SK-N-SH treated with all-trans-retinoic acid at 6 μM for 48 hours (cell line): ENCODE results near the gene PDZD4.

Source experiments
- ATAC-seq: fragments of 200-7000 bp; cut with Tn5 transposase; 3 replicates; pipeline ENCODE4 v1.9.1; 2020; ENCODE audit warnings: mild to moderate bottlenecking, moderate library complexity
- ARNTL ChIP-seq: fragments of 450-650 bp; formaldehyde crosslinking; IDR thresholded peaks from 2 replicates; pipeline ENCODE4 v1.5.0; 2020; ENCODE audit warnings: low read depth, mild to moderate bottlenecking, moderate library complexity, borderline replicate concordance
- BACH2 ChIP-seq: fragments of 250-450 bp; sonication (Bioruptor Pico); IDR thresholded peaks from 2 replicates; pipeline ENCODE4 v1.9.0; 2021; ENCODE audit warnings: mild to moderate bottlenecking, borderline replicate concordance
- CSDC2 ChIP-seq: fragments of 250-450 bp; sonication (Bioruptor Pico); IDR thresholded peaks from 2 replicates; pipeline ENCODE4 v1.5.0; 2020; ENCODE audit warnings: mild to moderate bottlenecking, moderate library complexity
- GLIS3 ChIP-seq: fragments of 250-450 bp; sonication (Bioruptor Pico); IDR thresholded peaks from 2 replicates; pipeline ENCODE4 v1.5.0; 2020; ENCODE audit warnings: mild to moderate bottlenecking, moderate library complexity
- ISL1 ChIP-seq: fragments of 250-450 bp; sonication (Bioruptor Pico); IDR thresholded peaks from 2 replicates; pipeline ENCODE4 v2.1.2; 2022; ENCODE audit warnings: mild to moderate bottlenecking, moderate library complexity
- OSR1 ChIP-seq: fragments of 250-450 bp; sonication (Bioruptor Pico); IDR thresholded peaks from 2 replicates; pipeline ENCODE4 v1.8.0; 2022; ENCODE audit warnings: moderate library complexity, mild to moderate bottlenecking, inconsistent platforms
- SNAI2 ChIP-seq: fragments of 250-450 bp; sonication (Bioruptor Pico); IDR thresholded peaks from 2 replicates; pipeline ENCODE4 v1.5.0; 2020; ENCODE audit warnings: mild to moderate bottlenecking, moderate library complexity
- TOX ChIP-seq: fragments of 250-450 bp; sonication (Bioruptor Pico); IDR thresholded peaks from 2 replicates; pipeline ENCODE4 v1.8.0; 2021; ENCODE audit warnings: mild to moderate bottlenecking, moderate library complexity, borderline replicate concordance
- ZFP30 ChIP-seq: fragments of 450-650 bp; formaldehyde crosslinking; IDR thresholded peaks from 2 replicates; pipeline ENCODE4 v1.5.0; 2022; ENCODE audit warnings: mild to moderate bottlenecking, moderate library complexity
- ZNF565 ChIP-seq: fragments of 450-650 bp; formaldehyde crosslinking; conservative IDR thresholded peaks from 2 replicates; pipeline ENCODE4 v1.5.0; 2020; ENCODE audit warnings: low read depth, mild to moderate bottlenecking, moderate library complexity
- ZNF70 ChIP-seq: fragments of 450-650 bp; formaldehyde crosslinking; IDR thresholded peaks from 2 replicates; pipeline ENCODE4 v1.5.0; 2020; ENCODE audit warnings: mild to moderate bottlenecking, moderate library complexity
- ZNF8 ChIP-seq: fragments of 450-650 bp; formaldehyde crosslinking; IDR thresholded peaks from 2 replicates; pipeline ENCODE4 v1.5.0; 2020; ENCODE audit warnings: mild to moderate bottlenecking, moderate library complexity
- TF ChIP-seq, protein P1 (sequence below): fragments of 250-450 bp; sonication (Bioruptor Pico); IDR thresholded peaks from 2 replicates; pipeline ENCODE4 v1.5.1; 2021; ENCODE audit warnings: mild to moderate bottlenecking, moderate library complexity
- TF ChIP-seq, protein P2 (sequence below): fragments of 250-450 bp; sonication (Bioruptor Pico); IDR thresholded peaks from 2 replicates; pipeline ENCODE4 v1.8.0; 2020; ENCODE audit warnings: mild to moderate bottlenecking, moderate library complexity, borderline replicate concordance
- TF ChIP-seq, protein P3 (sequence below): fragments of 250-450 bp; sonication (Bioruptor Pico); IDR thresholded peaks from 2 replicates; pipeline ENCODE4 v1.8.0; 2021; ENCODE audit warnings: low read depth, mild to moderate bottlenecking, moderate library complexity, borderline replicate concordance
- TF ChIP-seq, protein P4 (sequence below): fragments of 250-450 bp; sonication (Bioruptor Pico); IDR thresholded peaks from 2 replicates; pipeline ENCODE4 v1.5.1; 2020; ENCODE audit warnings: low read depth, mild to moderate bottlenecking, moderate library complexity
- TF ChIP-seq, protein P5 (sequence below): fragments of 250-450 bp; sonication (Bioruptor Pico); IDR thresholded peaks from 2 replicates; pipeline ENCODE4 v1.5.0; 2020; ENCODE audit warnings: mild to moderate bottlenecking, moderate library complexity

PDZD4 gene

DNA sequence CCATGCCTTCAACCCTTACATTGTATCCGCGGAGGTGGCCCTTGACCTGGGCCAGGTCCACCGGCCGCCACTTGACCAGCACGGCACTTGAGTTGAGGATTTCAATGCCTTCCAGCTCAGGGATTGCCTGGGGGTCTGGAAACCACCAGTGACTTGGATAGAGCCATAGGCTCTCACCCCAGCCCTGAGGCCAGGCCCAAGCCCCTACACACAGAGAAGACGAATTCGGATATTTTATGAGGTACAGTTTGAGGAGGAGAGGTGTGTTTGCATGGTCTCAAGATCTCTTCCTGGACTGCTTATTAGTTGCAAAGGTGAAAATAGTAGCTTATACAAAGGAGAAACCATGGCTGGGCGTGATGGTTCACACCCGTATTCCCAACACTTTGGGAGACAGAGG is 35.3 kb upstream of the PDZD4 start:
- TF ChIP-seq, protein P1, sequence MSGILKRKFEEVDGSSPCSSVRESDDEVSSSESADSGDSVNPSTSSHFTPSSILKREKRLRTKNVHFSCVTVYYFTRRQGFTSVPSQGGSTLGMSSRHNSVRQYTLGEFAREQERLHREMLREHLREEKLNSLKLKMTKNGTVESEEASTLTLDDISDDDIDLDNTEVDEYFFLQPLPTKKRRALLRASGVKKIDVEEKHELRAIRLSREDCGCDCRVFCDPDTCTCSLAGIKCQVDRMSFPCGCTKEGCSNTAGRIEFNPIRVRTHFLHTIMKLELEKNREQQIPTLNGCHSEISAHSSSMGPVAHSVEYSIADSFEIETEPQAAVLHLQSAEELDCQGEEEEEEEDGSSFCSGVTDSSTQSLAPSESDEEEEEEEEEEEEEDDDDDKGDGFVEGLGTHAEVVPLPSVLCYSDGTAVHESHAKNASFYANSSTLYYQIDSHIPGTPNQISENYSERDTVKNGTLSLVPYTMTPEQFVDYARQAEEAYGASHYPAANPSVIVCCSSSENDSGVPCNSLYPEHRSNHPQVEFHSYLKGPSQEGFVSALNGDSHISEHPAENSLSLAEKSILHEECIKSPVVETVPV (CRISPR knock-in tag): no peak
- TF ChIP-seq, protein P2, sequence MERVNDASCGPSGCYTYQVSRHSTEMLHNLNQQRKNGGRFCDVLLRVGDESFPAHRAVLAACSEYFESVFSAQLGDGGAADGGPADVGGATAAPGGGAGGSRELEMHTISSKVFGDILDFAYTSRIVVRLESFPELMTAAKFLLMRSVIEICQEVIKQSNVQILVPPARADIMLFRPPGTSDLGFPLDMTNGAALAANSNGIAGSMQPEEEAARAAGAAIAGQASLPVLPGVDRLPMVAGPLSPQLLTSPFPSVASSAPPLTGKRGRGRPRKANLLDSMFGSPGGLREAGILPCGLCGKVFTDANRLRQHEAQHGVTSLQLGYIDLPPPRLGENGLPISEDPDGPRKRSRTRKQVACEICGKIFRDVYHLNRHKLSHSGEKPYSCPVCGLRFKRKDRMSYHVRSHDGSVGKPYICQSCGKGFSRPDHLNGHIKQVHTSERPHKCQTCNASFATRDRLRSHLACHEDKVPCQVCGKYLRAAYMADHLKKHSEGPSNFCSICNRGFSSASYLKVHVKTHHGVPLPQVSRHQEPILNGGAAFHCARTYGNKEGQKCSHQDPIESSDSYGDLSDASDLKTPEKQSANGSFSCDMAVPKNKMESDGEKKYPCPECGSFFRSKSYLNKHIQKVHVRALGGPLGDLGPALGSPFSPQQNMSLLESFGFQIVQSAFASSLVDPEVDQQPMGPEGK (CRISPR knock-in tag): no peak
- no peak for TF ChIP-seq OSR1
- TF ChIP-seq TOX (CRISPR knock-in tag): no peak
- ATAC-seq: no peak

DNA sequence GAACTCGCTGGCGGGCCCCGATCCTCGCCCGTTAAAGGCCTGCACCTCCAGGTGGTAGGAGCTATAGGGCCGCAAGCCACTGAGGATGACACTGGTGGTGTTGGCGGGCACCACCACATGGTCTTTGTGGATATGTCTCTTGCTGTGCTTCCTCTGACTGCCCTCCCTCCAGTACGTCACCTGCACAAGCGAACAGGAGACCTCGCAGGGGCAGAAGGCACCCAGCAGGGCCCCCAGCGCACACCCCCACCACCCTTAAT is 34.9 kb upstream of the PDZD4 start:
- no peak for ATAC-seq
- TF ChIP-seq BACH2 (no peak), ZNF8 (CRISPR knock-in tag) (no peak), ARNTL (CRISPR knock-in tag) (no peak), ZFP30 (CRISPR knock-in tag) (no peak), SNAI2 (no peak), ISL1 (CRISPR knock-in tag) (no peak), GLIS3 (CRISPR knock-in tag) (no peak), ZNF70 (CRISPR knock-in tag) (no peak), OSR1 (no peak), ZNF565 (CRISPR knock-in tag) (no peak), CSDC2 (CRISPR knock-in tag) (no peak)
- TF ChIP-seq, protein P3, sequence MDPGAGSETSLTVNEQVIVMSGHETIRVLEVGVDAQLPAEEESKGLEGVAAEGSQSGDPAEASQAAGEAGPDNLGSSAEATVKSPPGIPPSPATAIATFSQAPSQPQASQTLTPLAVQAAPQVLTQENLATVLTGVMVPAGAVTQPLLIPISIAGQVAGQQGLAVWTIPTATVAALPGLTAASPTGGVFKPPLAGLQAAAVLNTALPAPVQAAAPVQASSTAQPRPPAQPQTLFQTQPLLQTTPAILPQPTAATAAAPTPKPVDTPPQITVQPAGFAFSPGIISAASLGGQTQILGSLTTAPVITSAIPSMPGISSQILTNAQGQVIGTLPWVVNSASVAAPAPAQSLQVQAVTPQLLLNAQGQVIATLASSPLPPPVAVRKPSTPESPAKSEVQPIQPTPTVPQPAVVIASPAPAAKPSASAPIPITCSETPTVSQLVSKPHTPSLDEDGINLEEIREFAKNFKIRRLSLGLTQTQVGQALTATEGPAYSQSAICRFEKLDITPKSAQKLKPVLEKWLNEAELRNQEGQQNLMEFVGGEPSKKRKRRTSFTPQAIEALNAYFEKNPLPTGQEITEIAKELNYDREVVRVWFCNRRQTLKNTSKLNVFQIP (CRISPR knock-in tag): no peak
- TF ChIP-seq, protein P4, sequence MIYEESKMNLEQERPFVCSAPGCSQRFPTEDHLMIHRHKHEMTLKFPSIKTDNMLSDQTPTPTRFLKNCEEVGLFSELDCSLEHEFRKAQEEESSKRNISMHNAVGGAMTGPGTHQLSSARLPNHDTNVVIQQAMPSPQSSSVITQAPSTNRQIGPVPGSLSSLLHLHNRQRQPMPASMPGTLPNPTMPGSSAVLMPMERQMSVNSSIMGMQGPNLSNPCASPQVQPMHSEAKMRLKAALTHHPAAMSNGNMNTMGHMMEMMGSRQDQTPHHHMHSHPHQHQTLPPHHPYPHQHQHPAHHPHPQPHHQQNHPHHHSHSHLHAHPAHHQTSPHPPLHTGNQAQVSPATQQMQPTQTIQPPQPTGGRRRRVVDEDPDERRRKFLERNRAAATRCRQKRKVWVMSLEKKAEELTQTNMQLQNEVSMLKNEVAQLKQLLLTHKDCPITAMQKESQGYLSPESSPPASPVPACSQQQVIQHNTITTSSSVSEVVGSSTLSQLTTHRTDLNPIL (CRISPR knock-in tag): no peak
- TF ChIP-seq, protein P2 (CRISPR knock-in tag): no peak
- TF ChIP-seq, protein P1 (CRISPR knock-in tag): no peak
- TF ChIP-seq, protein P5, sequence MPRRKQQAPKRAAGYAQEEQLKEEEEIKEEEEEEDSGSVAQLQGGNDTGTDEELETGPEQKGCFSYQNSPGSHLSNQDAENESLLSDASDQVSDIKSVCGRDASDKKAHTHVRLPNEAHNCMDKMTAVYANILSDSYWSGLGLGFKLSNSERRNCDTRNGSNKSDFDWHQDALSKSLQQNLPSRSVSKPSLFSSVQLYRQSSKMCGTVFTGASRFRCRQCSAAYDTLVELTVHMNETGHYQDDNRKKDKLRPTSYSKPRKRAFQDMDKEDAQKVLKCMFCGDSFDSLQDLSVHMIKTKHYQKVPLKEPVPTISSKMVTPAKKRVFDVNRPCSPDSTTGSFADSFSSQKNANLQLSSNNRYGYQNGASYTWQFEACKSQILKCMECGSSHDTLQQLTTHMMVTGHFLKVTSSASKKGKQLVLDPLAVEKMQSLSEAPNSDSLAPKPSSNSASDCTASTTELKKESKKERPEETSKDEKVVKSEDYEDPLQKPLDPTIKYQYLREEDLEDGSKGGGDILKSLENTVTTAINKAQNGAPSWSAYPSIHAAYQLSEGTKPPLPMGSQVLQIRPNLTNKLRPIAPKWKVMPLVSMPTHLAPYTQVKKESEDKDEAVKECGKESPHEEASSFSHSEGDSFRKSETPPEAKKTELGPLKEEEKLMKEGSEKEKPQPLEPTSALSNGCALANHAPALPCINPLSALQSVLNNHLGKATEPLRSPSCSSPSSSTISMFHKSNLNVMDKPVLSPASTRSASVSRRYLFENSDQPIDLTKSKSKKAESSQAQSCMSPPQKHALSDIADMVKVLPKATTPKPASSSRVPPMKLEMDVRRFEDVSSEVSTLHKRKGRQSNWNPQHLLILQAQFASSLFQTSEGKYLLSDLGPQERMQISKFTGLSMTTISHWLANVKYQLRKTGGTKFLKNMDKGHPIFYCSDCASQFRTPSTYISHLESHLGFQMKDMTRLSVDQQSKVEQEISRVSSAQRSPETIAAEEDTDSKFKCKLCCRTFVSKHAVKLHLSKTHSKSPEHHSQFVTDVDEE (CRISPR knock-in tag): no peak
- TF ChIP-seq, all 23 proteins: peak for 0
